ENCODE measurements around the gene DHX35.

DHX35 gene

GRCh38 chr20:39070484-39071231 lies 108.5 kb downstream of the DHX35 start:
- no peak for DNase-seq (ENCODE audit: low read depth)
- H3K4me3 ChIP-seq (ENCODE audit: low read depth, low read length), result no peak overlapping the region
- TF ChIP-seq MYC (IDR thresholded peaks at IDR 0.05; ENCODE audit: low read depth, low read length) (no peak), POLR2A (IDR thresholded peaks at IDR 0.05; ENCODE audit: extremely low read depth, insufficient read length) (no peak), MAX (IDR thresholded peaks at IDR 0.05; ENCODE audit: low read depth, low read length) (no peak), CTCF (IDR thresholded peaks at IDR 0.05; ENCODE audit: low read depth, low read length) (no peak)

GRCh38 chr20:39072132-39072531 lies 110.0 kb downstream of the DHX35 start:
- DNase-seq (ENCODE audit: low read depth), result no peak
- no peak overlapping the region for H3K4me3 ChIP-seq (ENCODE audit: low read depth, low read length)
- TF ChIP-seq MYC (IDR thresholded peaks at IDR 0.05; ENCODE audit: low read depth, low read length) (no peak), CTCF (IDR thresholded peaks at IDR 0.05; ENCODE audit: low read depth, low read length) (no peak), MAX (IDR thresholded peaks at IDR 0.05; ENCODE audit: low read depth, low read length) (no peak), POLR2A (IDR thresholded peaks at IDR 0.05; ENCODE audit: extremely low read depth, insufficient read length) (no peak)

- TF ChIP-seq POLR2A (IDR thresholded peaks at IDR 0.05; ENCODE audit: extremely low read depth, insufficient read length), result no peak
- TF ChIP-seq MAX (IDR thresholded peaks at IDR 0.05; ENCODE audit: low read depth, low read length), result no peak
- no peak for TF ChIP-seq CTCF (IDR thresholded peaks at IDR 0.05; ENCODE audit: low read depth, low read length)
- TF ChIP-seq MYC (IDR thresholded peaks at IDR 0.05; ENCODE audit: low read depth, low read length), result no peak
- no peak overlapping the region for H3K4me3 ChIP-seq (ENCODE audit: low read depth, low read length)
- DNase-seq (ENCODE audit: low read depth), result no peak
These were observed 110.5 kb downstream of the DHX35 start for GRCh38 chr20:39072653-39073052.

- TF ChIP-seq CTCF (IDR thresholded peaks at IDR 0.05; ENCODE audit: low read depth, low read length), result no peak
- no peak for TF ChIP-seq POLR2A (IDR thresholded peaks at IDR 0.05; ENCODE audit: extremely low read depth, insufficient read length)
- no peak for TF ChIP-seq MYC (IDR thresholded peaks at IDR 0.05; ENCODE audit: low read depth, low read length)
- no peak for TF ChIP-seq MAX (IDR thresholded peaks at IDR 0.05; ENCODE audit: low read depth, low read length)
- H3K4me3 ChIP-seq (ENCODE audit: low read depth, low read length), result no peak overlapping the region
- no peak for DNase-seq (ENCODE audit: low read depth)
These were observed 113.6 kb downstream of the DHX35 start for GRCh38 chr20:39075731-39076130.

- no peak for DNase-seq (ENCODE audit: low read depth)
- no peak overlapping the region for H3K4me3 ChIP-seq (ENCODE audit: low read depth, low read length)
- TF ChIP-seq CTCF (IDR thresholded peaks at IDR 0.05; ENCODE audit: low read depth, low read length) (no peak), POLR2A (IDR thresholded peaks at IDR 0.05; ENCODE audit: extremely low read depth, insufficient read length) (no peak), MAX (IDR thresholded peaks at IDR 0.05; ENCODE audit: low read depth, low read length) (no peak), MYC (IDR thresholded peaks at IDR 0.05; ENCODE audit: low read depth, low read length) (no peak)
These were observed 114.8 kb downstream of the DHX35 start for GRCh38 chr20:39076958-39077357.

Measured in NB4 (cell line).